HG03103 (cell line): ENCODE measurements around the gene HCRTR1.

Experiments
- ATAC-seq: cut with Tn5 transposase; IDR thresholded peaks from one replicate; pipeline ENCODE4 v1.9.1; 2021; ENCODE audit warnings: low read depth; ENCODE audit not compliant: unreplicated experiment

The HCRTR1 gene

DNA sequence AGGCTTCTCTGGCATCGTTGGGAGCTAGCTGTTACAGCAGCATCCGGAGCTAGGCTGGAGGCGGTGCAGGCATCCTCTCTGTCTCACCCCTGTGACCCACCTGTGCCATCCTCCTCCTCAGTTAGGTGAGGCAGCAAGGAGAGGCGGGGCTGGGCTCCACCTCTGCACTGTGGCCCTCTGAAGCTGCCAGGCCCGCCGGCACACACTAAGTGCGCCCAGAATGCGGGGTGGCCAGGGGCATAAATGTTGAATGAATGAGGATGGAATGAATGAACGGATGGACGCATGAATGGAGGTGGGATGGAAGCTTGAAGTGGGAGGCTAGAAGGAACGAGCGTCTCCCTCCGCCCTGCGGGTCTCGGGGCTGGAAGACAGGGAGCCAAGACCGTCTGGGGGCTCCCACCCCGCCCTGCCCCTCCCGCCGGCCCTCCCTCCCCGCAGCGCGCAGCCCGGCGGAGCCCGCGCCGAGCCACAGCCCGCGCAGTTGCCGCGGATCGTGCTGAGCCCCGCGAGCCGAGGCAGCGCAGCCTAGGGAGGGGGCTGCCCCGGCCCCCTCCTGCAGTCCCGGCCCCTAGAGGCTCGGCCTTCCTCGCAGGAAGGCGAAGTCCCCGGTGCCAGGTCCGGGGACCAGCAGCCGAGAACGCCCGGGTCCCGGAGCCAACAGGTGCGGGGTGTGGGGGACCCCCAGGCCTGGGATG, at the start of gene HCRTR1:
TSS of gene HCRTR1 (plus strand) at position 472 of the 698 bp plus-strand sequence. CDS start 1,504 bp downstream, outside the sequence.
- no peak for ATAC-seq

GRCh38 chr1:31567956-31568570, 49.4 kb upstream of the HCRTR1 start:
- ATAC-seq = no peak

DNA sequence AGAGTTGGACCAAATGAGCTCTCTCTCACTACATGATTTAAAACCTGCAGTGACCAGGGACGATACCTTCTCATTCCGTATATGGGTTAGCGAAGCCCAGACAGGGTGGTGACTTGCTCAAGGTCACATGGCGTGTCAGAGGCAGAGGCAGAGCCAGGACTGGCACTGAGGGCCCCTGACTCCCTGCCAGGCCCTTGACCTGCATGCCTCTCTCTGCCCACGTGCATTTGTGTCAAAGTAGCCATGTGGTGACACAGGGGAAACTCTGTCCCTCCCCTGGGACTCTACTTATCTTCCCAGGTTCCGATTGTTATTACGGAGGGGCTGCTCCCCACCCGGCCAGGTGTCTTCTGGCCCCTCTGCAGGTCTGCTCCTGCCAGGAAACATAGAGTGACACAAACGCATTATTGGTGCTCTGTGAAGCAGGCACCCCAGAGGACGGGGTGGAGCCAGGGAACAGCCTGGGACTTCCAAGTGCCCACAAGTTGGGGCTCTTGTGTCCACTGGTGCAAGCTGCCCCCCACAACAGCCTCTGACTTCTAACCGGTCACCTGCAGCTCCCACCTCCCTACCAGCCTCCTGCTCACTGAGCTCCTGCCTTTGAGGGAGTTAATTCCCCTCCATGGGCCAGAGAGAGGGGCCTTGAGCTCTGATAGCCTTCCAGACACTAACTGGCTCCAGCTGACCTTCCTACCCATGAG, 48.4 kb upstream of the HCRTR1 start:
- no peak for ATAC-seq

DNA sequence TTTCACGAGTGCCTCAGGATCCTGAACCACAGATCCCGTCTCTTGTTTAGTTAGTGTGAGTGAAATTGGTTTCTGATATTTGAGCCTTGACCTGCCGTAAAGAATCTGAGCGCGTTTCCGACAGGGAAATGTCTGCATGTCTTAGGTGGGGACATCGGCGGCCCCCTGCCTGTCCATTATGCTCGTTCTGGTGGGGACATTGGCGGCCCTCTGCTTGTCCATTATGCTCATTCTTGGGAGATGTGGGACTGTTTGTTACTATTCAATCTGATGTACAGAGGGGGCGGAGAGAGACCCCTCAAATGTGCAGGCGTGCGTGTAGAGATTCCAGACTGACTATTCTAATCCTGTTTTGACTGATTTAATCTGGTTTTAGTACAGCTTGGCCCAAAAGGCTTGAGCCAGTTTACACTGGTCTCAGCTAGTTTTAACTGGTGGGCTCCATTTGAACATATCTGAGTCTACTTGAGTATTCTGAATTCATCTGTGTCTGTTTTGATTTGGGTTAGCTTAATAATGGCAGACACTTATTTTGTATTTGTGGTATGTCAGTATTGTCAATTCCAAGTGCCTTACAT, 47.8 kb upstream of the HCRTR1 start:
- ATAC-seq = no peak

DNA sequence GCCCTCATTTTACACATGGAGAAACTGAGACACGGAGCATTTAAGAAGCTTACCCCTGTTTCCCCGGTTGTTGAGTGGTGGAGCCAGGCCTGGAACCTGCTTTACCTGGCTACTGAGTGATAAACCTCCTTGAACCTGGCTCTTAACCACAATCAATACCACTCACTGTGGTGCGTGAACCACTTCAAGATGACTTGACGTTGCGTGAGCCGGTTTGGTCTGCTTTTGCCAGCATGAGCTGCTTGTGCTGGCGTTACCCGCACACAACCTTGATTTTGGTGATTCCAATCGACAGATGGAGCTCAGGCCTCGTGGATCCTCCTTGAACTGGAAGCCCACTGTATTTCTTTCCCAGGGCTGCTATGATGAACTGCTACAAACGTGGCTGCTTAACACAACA, 47.3 kb upstream of the HCRTR1 start:
- ATAC-seq = no peak

DNA sequence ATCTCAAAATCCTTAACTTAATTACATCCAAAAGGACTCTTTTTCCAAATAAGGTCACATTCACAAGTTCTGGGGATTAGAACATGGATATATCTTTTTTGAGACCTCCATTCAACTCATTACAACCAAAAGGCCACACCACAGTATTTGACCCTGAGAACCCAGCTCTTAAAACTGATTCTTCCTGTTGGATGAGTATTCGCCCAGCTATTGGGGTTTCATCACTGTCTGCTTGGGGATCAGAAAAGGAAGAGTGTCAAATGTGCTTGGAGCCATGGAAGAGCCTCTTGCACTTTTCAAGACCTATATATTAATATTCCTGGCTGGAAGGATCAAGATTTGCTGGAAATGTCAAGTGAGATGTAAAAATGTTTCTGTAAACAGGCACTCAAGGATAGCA, 46.6 kb upstream of the HCRTR1 start:
- no peak for ATAC-seq

DNA sequence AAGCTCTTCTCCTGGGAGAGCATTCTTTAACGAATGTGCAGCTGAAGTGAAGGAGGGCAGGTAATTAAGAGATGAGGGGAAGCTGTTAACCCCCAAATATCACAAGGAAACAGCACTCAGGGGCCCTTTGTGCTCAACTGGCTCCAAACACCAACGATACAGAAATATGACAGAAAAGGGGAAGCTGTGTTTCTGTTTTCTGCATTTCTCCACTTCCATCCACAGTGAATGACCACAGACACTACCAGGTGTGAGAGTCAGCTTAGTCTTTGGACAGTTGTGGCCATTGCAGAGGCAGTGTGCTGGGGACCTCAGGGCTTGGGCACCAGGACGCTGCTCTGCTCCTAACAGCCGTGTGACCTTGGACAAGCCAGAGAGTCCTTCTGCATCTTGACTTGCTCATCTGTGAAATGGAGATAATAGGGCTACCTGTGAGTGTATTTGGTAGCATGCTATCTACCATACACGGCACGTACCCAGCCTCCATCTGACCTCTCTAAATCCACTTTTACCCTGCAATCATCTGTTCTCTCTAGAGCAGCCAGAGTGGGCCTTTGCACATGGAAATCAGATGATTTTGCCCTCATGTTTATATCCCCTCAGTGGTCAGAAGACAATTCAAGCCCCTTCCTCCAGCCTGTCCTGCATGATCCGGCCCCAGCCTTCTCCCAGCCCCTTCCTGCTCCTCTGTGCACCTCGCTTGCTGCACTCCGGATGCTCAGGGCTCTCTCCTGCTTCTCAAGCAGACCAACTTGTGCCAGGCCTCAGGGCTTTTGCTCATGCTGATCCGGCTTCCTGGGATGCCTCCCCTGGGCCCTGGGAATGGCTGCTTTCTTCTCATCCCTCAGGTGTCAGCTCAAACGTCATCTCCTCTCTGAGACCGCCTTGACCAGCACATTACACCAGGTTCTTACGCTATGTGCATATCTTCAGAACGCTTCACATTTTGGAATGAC, 45.9 kb upstream of the HCRTR1 start:
- ATAC-seq = no peak

GRCh38 chr1:31572323-31573104, 45.0 kb upstream of the HCRTR1 start:
- no peak for ATAC-seq

GRCh38 chr1:31573261-31573660, 44.2 kb upstream of the HCRTR1 start:
- ATAC-seq = no peak

GRCh38 chr1:31574749-31575368, 42.6 kb upstream of the HCRTR1 start:
- no peak for ATAC-seq

DNA sequence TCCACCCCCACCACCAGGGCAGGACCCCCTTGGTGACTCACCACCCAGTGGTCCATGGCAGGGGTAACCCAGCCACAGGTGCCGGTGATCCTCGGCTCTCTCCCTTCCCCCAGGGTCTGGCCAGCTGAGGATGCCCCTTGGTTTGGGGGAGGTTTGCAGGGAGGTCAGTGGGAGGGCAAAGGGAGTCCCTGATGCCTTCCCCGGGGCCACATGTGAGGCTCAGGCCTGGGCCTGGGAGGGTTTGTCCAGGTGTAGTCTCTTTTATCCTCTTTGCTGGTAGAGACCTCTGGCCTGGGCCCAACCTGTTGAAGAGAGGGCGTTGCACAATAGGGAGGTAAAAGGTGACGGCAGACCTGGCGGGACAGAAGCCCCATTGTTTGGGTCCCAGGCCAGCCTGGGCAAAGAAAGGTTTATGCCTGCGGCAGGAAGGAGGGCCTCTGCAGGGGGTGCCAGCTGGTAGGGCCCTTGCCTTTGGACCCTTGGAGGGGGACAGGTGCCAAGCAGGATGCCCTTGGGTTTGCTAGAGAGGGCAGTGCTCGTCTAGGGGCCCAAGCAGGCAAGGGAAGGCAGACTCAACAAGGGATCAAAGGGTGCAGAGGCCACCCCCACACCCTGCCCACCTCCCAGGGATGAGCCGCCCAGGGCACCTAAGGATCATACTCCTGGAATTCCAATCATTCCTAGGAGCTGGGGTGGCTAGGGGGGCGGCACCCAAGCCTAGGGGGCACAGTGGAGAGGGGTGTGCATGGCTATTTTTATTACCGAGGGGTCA, 41.9 kb upstream of the HCRTR1 start:
- no peak for ATAC-seq

DNA sequence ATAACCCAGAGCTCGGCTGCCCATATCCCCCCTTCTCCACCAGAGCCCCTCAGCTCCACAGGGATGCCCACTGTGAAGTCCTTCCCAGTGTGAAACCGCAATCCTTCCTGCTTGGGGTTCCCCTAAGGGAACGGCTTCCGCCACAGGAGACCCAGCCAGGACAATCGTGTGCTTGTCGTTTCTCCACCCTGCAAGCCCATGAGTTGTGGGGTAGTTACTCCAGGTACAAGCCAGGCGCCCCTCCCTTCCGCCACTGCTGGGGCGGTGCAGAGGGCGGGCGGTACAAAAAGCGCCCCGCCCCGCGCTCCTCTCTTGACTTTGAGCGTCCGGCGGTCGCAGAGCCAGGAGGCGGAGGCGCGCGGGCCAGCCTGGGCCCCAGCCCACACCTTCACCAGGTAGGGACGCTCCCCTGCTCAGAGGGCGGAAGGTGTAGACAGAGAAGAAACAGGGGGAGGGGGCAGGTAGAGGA, 41.3 kb upstream of the HCRTR1 start, which contains the start of gene TINAGL1:
TSS of gene TINAGL1 (plus strand) at position 315 of the 469 bp plus-strand sequence. CDS start 634 bp downstream, outside the sequence.
- no peak for ATAC-seq

- no peak for ATAC-seq
These were observed 40.6 kb upstream of the HCRTR1 start for GRCh38 chr1:31576743-31577455.

DNA sequence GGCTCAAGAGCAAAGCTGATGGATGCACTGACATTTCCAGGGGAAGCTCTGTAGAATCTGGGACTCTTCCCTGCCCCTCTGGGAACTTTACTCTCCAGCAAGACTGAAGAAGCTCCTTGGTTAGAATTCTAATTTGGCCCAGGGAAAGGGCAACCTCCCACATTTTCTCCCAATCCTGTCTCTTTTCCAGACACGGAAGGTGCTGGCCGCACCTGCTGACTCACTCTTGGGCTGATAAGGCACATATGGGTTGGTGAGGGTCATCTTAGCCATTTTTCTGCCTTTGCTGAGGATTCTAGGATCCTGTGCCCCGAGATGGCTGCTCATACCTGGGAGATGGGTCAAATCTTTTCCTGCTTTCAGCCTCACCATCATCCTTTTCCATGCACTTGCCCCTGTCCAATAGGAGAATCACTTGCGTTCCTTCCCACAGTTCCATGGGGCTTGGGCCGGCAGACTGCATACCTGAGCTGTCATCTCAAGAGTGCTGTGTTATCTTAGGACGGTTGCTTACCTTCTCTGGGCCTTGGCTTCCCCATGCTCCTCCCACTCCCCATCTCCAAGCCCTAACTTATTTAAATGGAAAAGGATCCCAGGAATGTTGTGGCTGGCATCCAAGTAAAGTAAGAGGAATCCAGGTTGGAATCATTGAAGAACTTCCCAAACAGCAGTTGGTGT, 39.8 kb upstream of the HCRTR1 start:
- no peak for ATAC-seq

DNA sequence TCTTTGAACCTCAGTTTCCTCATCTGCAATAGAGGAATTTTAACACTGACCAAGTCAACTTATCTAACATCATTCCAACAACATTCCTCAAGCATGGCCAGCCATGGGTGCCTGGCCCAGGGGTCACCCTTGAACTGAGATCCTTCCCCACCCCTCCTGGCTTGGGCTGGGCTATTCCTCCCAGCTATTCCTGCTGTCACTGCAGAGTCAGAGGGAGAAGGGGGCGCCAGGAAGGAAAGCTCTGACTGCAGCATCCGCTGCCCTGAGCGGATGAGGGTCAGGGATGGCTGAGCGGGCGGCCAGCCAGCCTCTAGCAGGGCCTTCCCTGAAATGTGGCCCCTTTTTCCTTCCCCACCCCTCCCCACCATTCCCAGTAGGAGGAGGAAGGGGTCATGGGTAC, 38.1 kb upstream of the HCRTR1 start:
- ATAC-seq = no peak

- ATAC-seq = no peak
These were observed 37.0 kb upstream of the HCRTR1 start for GRCh38 chr1:31580513-31580870.
